ENCODE results near the gene CAMK2D.

Gene CAMK2D

GRCh38 chr4:113411496-113411938, 350.0 kb downstream of the CAMK2D start:
- DNase-seq = no peak

- no peak for DNase-seq
Observed at GRCh38 chr4:113410686-113411085, 350.9 kb downstream of the CAMK2D start.

DNA sequence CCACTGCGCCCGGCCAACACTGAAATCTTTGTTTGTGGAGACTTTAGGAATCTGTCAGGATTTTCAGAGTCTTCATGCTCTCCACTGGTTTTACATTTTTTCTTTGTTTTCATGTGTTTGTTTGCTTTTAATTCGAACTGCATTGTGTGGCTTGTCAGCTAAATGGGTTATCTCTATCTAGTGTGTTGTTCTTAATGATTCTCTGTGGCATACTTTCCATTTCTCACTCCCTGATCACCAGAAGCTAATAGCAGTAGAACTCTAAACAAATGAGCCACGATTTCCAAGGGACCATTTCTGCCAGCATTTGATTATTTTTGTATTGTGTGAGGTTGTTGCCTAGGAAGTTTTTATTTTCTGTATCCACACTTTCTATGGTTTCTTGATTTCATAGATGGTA, 352.4 kb downstream of the CAMK2D start:
- DNase-seq = no peak

GRCh38 chr4:113407409-113407808, 354.1 kb downstream of the CAMK2D start:
- DNase-seq = no peak

- DNase-seq = no peak
Observed at GRCh38 chr4:113406723-113407016, 354.9 kb downstream of the CAMK2D start.

DNA sequence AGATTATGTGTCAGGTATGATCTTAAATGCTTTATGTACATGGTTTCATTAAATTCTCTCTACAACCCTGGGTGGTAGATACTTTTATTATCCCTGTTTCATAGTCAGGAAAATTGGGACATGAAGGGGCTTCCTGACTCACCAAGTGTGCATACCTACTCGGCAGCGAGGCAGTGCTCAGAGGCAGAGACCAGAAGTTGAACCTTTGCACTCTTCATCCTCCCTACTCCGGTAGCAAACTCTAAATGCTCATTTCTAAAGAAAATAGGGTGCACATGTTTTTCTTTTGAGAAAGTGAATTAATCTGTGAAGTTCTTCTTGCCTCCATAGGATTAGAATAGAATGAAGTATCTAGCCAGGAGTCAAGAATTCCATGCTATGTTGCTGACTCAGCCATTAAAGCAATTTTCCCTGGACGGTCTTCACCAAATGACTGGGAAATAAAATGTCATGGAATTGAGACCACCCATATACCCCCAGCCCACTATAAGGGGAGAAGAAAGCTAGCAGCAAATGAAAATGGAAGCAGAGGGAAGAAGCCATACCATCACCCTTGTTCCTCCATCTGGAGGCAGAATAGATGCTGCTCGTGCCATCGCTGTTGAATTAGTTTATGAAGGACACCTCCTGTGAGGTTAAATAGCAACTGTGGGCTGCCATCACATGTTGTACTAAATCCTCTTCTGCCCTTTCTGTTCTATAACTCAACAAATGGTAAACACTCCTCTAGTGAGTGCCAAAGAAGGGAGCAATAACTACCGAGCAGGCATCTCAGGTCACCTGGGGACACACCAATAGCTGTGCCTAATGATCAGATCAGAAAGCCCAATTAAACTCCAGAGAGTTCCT, 355.4 kb downstream of the CAMK2D start:
- DNase-seq = no peak

GRCh38 chr4:113404841-113405240, 356.7 kb downstream of the CAMK2D start:
- DNase-seq = no peak

DNA sequence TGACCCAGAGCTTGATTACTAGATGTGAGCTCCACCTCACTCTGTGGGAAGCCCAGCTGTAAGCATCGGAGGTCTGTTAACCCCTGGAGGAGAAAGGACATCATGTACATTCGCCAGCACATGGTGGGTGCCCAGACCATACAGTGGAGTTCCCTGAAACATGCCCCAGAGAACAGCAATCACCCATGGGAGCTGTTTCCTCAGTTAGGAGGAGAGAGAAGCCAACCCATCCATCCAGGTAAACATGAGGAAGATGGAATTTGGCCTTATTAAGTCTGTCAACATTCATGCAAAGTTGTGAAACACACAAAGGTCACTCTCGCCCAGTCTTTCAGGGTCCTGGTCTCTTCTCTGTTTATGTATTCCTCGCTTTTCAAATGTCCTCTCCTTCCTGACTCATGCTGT, 357.4 kb downstream of the CAMK2D start:
- no peak for DNase-seq
